ENCODE measurements around the gene CCDC127. TPM values are rescaled to one million over a fixed set of nuclear protein-coding genes. Genes with fewer than 3 reads are reported as not detected.
"Not testable (repeated sequence)": the region's sequence is repeated elsewhere in the genome, so short reads cannot be mapped to it uniquely, and the experiment has no call there.

CCDC127 gene
- total RNA-seq, 1 donor = 4.3 TPM

- not testable (repeated sequence) for H3K4me3 ChIP-seq (ENCODE audit: insufficient read depth, low read length); H3K4me2 ChIP-seq (ENCODE audit: insufficient read depth, low read length); H4K20me1 ChIP-seq (ENCODE audit: insufficient read depth, low read length); H3K9me3 ChIP-seq (ENCODE audit: low read depth, low read length); H3K27ac ChIP-seq (ENCODE audit: low read depth, low read length); H3K79me2 ChIP-seq (ENCODE audit: insufficient read depth, low read length); H2AFZ ChIP-seq (ENCODE audit: low read length); H3K27me3 ChIP-seq (ENCODE audit: insufficient read depth, low read length); DNase-seq (ENCODE audit: insufficient read length, low spot score, missing footprints); H3K4me1 ChIP-seq (ENCODE audit: insufficient read depth, low read length)
- H3K36me3 ChIP-seq (ENCODE audit: insufficient read depth, low read length) = peaks cover 36% of the 10 kb centered on the region
Observed at GRCh38 chr5:250396-250795, 32.4 kb upstream of the CCDC127 start.

DNA sequence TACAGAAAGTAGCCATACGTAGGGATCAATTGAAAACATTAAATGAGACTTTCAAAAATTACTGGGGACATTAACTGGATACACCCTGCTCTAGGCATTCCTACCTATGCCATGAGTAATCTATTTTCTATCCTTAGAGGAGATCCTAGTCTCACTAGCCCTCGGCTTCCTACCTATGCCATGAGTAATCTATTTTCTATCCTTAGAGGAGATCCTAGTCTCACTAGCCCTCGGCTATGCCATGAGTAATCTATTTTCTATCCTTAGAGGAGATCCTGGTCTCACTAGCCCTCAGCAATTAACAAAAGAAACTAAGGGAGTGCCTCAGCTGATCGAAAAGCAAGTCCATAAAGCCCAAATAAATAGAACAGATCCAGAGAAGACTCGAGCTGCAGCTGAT is 27.8 kb upstream of the CCDC127 start:
- not testable (repeated sequence) for H3K9me3 ChIP-seq (ENCODE audit: low read depth, low read length); H3K4me2 ChIP-seq (ENCODE audit: insufficient read depth, low read length); H4K20me1 ChIP-seq (ENCODE audit: insufficient read depth, low read length); H3K4me1 ChIP-seq (ENCODE audit: insufficient read depth, low read length); H3K4me3 ChIP-seq (ENCODE audit: insufficient read depth, low read length); H3K27me3 ChIP-seq (ENCODE audit: insufficient read depth, low read length); H2AFZ ChIP-seq (ENCODE audit: low read length); DNase-seq (ENCODE audit: insufficient read length, low spot score, missing footprints); H3K27ac ChIP-seq (ENCODE audit: low read depth, low read length); H3K79me2 ChIP-seq (ENCODE audit: insufficient read depth, low read length)
- H3K36me3 ChIP-seq (ENCODE audit: insufficient read depth, low read length) = peaks cover 41% of the 10 kb centered on the region

DNA sequence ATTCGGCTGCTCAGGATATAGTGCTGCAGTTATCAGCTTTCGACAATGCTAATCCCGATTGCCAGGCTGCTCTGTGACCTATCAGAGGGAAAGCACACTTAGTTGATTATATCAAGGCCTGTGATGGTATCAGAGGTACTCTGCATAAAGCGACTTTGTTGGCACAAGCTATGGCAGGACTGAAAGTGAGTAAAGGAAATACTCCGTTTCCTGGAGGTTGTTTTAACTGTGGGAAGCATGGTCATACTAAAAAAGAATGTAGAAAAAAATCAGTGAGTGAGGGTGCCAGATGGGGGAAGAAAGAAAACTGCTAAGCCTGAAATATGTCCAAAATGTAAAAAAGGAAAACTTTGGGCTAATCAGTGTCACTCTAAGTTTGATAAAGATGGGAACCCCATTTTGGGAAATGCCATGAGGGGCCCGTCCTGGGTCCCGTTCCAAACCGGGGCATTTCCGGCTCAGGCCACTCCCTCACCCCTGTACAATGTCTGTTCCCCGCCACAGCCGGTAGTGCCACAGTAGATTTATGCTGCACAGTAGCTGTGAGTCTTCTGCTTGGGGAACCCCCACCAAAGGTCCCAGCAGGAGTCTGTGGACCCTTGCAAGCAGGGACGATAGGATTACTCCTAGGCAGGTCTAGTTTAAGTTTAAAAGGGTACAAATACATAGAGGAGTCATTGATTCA is 25.9 kb upstream of the CCDC127 start:
- peaks cover 52% of the 10 kb centered on the region for H3K36me3 ChIP-seq (ENCODE audit: insufficient read depth, low read length)
- not testable (repeated sequence) for H3K4me2 ChIP-seq (ENCODE audit: insufficient read depth, low read length)

DNA sequence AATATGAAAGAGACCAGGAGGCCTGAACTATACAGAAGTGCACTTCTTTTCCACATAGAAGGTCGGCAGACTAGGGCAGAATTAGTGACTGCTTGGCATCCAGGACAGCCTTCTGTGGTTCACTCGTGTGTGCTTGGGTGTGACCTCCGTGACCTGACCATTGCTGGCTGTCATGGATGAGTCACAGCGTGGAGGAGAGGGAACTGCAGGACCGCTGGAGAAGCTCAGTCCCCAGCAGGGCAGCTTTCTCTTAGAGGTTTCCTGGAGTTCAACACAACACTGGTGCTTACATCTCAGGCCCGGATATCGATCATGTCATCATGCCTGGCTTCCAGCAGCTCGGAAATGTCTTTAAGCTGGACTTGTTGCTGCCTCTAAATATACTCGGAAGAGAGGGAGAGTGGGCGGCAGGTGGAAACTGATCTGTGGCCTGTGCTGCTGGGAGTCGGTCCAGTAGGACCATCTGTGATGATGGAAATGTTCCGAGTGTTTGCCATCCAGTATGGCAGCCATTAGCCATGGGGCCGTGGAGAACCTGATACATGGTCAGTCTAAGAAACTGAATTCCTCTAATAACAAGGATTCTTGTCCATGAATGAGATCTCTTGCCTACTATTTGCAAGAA is 23.2 kb upstream of the CCDC127 start:
- H2AFZ ChIP-seq (ENCODE audit: low read length); H3K4me1 ChIP-seq (ENCODE audit: insufficient read depth, low read length); H3K4me3 ChIP-seq (ENCODE audit: insufficient read depth, low read length); DNase-seq (ENCODE audit: insufficient read length, low spot score, missing footprints); H3K9me3 ChIP-seq (ENCODE audit: low read depth, low read length); H3K27me3 ChIP-seq (ENCODE audit: insufficient read depth, low read length); H4K20me1 ChIP-seq (ENCODE audit: insufficient read depth, low read length); H3K4me2 ChIP-seq (ENCODE audit: insufficient read depth, low read length); H3K27ac ChIP-seq (ENCODE audit: low read depth, low read length); H3K79me2 ChIP-seq (ENCODE audit: insufficient read depth, low read length): not testable (repeated sequence)
- H3K36me3 ChIP-seq (ENCODE audit: insufficient read depth, low read length) = peaks cover 34% of the 10 kb centered on the region

More for the DNA sequence above, 25.9 kb upstream of the CCDC127 start:
- not testable (repeated sequence) for H3K27me3 ChIP-seq (ENCODE audit: insufficient read depth, low read length); H4K20me1 ChIP-seq (ENCODE audit: insufficient read depth, low read length); H3K79me2 ChIP-seq (ENCODE audit: insufficient read depth, low read length); H3K27ac ChIP-seq (ENCODE audit: low read depth, low read length); H3K4me1 ChIP-seq (ENCODE audit: insufficient read depth, low read length); H3K4me3 ChIP-seq (ENCODE audit: insufficient read depth, low read length); DNase-seq (ENCODE audit: insufficient read length, low spot score, missing footprints); H2AFZ ChIP-seq (ENCODE audit: low read length); H3K9me3 ChIP-seq (ENCODE audit: low read depth, low read length)

GRCh38 chr5:240550-240949 is 22.6 kb upstream of the CCDC127 start:
- H4K20me1 ChIP-seq (ENCODE audit: insufficient read depth, low read length); H3K79me2 ChIP-seq (ENCODE audit: insufficient read depth, low read length); H3K27ac ChIP-seq (ENCODE audit: low read depth, low read length); DNase-seq (ENCODE audit: insufficient read length, low spot score, missing footprints); H3K4me2 ChIP-seq (ENCODE audit: insufficient read depth, low read length); H3K4me1 ChIP-seq (ENCODE audit: insufficient read depth, low read length); H3K4me3 ChIP-seq (ENCODE audit: insufficient read depth, low read length); H2AFZ ChIP-seq (ENCODE audit: low read length); H3K9me3 ChIP-seq (ENCODE audit: low read depth, low read length); H3K27me3 ChIP-seq (ENCODE audit: insufficient read depth, low read length): not testable (repeated sequence)
- H3K36me3 ChIP-seq (ENCODE audit: insufficient read depth, low read length) = peaks cover 35% of the 10 kb centered on the region

- not testable (repeated sequence) for H2AFZ ChIP-seq (ENCODE audit: low read length); H3K4me1 ChIP-seq (ENCODE audit: insufficient read depth, low read length); H4K20me1 ChIP-seq (ENCODE audit: insufficient read depth, low read length); H3K27me3 ChIP-seq (ENCODE audit: insufficient read depth, low read length); H3K4me2 ChIP-seq (ENCODE audit: insufficient read depth, low read length); H3K9me3 ChIP-seq (ENCODE audit: low read depth, low read length); H3K79me2 ChIP-seq (ENCODE audit: insufficient read depth, low read length); H3K4me3 ChIP-seq (ENCODE audit: insufficient read depth, low read length); H3K27ac ChIP-seq (ENCODE audit: low read depth, low read length); DNase-seq (ENCODE audit: insufficient read length, low spot score, missing footprints)
- H3K36me3 ChIP-seq (ENCODE audit: insufficient read depth, low read length) = peaks cover 56% of the 10 kb centered on the region
Observed at GRCh38 chr5:237931-238330, 20.0 kb upstream of the CCDC127 start.

DNA sequence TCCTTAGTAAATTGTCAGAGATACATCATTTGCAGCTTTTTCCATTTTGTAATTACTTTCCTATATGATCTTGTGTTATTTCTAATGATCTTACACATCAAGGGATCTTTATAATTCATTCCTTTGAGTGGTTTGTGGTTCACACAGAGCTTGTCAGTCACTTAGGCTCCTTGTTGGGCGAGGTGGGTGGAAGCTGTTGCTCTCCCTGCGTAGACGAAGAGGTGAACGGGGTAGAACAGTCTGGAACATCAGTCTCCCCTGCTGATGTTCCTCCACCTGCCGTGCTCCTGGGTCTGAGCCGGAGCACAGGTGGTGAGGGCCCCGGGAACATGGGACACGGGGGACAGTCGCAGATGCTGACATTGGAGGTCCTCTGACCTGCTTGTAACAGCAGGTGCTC is 17.6 kb upstream of the CCDC127 start:
- H3K79me2 ChIP-seq (ENCODE audit: insufficient read depth, low read length); H3K27me3 ChIP-seq (ENCODE audit: insufficient read depth, low read length); H3K4me1 ChIP-seq (ENCODE audit: insufficient read depth, low read length); H3K9me3 ChIP-seq (ENCODE audit: low read depth, low read length); H3K4me2 ChIP-seq (ENCODE audit: insufficient read depth, low read length); H3K4me3 ChIP-seq (ENCODE audit: insufficient read depth, low read length); H4K20me1 ChIP-seq (ENCODE audit: insufficient read depth, low read length); H2AFZ ChIP-seq (ENCODE audit: low read length); H3K27ac ChIP-seq (ENCODE audit: low read depth, low read length); DNase-seq (ENCODE audit: insufficient read length, low spot score, missing footprints): not testable (repeated sequence)
- H3K36me3 ChIP-seq (ENCODE audit: insufficient read depth, low read length) = peaks cover 50% of the 10 kb centered on the region

All from osteoblast (primary cell).